AG04449 (cell line): ENCODE data around the gene ADGRG4.
"Not testable (repeated sequence)": the region's sequence is repeated elsewhere in the genome, so short reads cannot be mapped to it uniquely, and the experiment has no call there.

Experiments
- CTCF ChIA-PET: fragments of 350-600 bp; formaldehyde crosslinking; extraction: SDS; loops from one replicate; lab custom pipeline; 2021; ENCODE audit warnings: antibody characterized with exemption; lab: Yijun Ruan, JAX
- POLR2A ChIA-PET: fragments of 400-600, 350-600 bp; formaldehyde crosslinking; extraction: SDS; loops from one replicate; lab custom pipeline; 2020; ENCODE audit warnings: antibody characterized with exemption, inconsistent platforms; lab: Yijun Ruan, JAX
- DNase-seq: peaks from one replicate; pipeline ENCODE4 v3.0.0-alpha.2; 2010; ENCODE audit warnings: low read depth, low spot score
- H3K4me3 ChIP-seq: 2 replicates; pipeline ENCODE4 v1.5.1; 2011; ENCODE audit warnings: low read depth, mild to moderate bottlenecking, control low read depth, low read length
- TF ChIP-seq, protein P1 (sequence below): IDR thresholded peaks from one replicate; pipeline ENCODE4 v1.5.1; 2011; ENCODE audit warnings: mild to moderate bottlenecking, moderate library complexity, low read length, control low read depth, inconsistent platforms; ENCODE audit not compliant: insufficient read depth; ENCODE audit errors: missing control alignments

The ADGRG4 gene

DNA sequence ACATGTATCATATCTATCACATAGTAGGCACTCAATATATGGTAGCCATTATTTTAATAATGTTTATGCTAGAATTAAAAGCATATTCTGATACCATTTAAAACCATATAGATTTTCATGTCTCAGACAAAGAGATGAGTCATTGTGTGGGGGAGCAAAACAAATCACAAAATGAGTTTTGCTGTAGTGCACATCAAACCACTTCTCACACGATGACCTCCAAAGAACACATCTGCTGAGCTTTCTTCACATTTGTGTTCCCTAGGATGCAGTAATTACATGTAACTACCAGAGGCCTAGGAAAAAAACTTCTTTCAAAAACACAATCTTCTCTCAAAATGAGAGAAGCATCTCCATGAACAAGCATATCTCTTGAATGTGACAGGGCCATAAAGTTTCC is 130.9 kb downstream of the ADGRG4 start:
- ChIA-PET POLR2A (no interaction called here), CTCF (no interaction called here)

DNA sequence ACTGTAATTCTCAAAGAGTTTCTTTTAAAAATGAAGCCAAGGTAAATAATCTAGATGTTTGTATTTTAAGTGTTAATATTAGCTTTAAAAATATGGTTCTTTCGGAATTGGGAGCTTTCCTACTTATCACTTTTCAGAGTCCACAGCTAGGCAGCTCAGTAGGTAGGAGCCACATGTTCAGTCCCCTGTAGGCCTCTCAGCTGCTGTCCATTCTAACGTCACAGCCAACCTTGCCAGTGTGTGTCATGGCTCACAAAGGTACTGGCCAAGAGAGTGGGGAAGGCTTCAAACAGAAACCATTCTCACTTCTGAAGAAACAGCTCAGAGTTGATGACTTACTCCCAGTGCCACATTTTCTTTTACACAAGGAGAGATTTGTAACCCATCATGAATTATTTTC is 137.0 kb downstream of the ADGRG4 start:
- H3K4me3 ChIP-seq = no peak overlapping the region
- TF ChIP-seq, protein P1, sequence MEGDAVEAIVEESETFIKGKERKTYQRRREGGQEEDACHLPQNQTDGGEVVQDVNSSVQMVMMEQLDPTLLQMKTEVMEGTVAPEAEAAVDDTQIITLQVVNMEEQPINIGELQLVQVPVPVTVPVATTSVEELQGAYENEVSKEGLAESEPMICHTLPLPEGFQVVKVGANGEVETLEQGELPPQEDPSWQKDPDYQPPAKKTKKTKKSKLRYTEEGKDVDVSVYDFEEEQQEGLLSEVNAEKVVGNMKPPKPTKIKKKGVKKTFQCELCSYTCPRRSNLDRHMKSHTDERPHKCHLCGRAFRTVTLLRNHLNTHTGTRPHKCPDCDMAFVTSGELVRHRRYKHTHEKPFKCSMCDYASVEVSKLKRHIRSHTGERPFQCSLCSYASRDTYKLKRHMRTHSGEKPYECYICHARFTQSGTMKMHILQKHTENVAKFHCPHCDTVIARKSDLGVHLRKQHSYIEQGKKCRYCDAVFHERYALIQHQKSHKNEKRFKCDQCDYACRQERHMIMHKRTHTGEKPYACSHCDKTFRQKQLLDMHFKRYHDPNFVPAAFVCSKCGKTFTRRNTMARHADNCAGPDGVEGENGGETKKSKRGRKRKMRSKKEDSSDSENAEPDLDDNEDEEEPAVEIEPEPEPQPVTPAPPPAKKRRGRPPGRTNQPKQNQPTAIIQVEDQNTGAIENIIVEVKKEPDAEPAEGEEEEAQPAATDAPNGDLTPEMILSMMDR = no peak
- CTCF ChIA-PET = no interaction called here
- DNase-seq = no peak
- POLR2A ChIA-PET = no interaction called here

More for the DNA sequence above, 130.9 kb downstream of the ADGRG4 start:
- no peak for DNase-seq
- H3K4me3 ChIP-seq = no peak overlapping the region
- TF ChIP-seq, protein P1 = no peak

DNA sequence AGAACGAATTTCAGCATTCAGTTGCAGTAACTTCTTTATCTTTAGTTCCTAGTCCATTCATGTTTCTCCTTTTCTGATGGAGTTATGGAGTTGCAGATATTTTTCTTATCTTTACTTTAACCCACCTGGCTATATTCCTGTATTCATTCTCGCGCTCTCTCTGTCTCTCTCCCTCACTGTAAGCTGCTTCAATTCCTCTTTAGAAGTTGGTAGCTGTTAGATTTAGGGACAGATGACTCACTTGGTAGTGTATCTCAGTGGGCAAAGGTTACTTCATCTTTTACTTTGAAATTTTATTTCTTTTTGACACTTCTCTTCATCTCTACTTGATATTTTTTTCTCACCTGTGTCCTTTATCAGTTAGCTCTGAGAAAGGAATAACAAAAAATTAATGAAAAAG is 137.4 kb downstream of the ADGRG4 start:
- CTCF ChIA-PET = no interaction called here
- DNase-seq = no peak
- TF ChIP-seq, protein P1 = no peak
- POLR2A ChIA-PET = no interaction called here
- no peak overlapping the region for H3K4me3 ChIP-seq

DNA sequence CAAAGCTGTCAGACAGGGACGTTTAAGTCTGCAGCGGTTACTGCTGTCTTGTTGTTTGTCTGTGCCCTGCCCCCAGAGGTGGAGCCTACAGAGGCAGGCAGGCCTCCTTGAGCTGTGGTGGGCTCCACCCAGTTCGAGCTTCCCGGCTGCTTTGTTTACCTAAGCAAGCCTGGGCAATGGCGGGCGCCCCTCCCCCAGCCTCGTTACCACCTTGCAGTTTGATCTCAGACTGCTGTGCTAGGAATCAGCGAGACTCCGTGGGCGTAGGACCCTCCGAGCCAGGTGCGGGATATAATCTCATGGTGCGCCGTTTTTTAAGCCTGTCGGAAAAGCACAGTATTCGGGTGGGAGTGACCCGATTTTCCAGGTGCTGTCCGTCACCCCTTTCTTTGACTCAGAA is 144.9 kb downstream of the ADGRG4 start:
- DNase-seq, H3K4me3 ChIP-seq, CTCF ChIA-PET, POLR2A ChIA-PET: not testable (repeated sequence)

DNA sequence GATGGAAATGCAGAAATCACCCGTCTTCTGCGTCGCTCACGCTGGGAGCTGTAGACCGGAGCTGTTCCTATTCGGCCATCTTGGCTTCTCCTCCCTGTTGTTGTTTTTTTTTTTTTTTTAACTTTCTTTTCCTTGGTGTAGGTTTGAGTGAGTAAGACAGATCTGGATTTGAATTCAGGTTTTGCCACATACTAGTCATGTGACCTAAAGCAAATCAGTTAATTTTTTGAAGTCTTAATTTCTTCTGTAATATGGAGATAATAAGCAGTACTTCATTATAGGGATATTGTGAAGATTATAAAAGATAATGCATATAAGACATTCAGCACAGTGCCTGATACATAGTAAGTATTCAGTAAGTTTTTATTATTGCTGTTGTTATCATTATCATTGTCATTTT is 145.4 kb downstream of the ADGRG4 start:
- no peak overlapping the region for H3K4me3 ChIP-seq
- no peak for DNase-seq
- ChIA-PET POLR2A (no interaction called here), CTCF (no interaction called here)
- TF ChIP-seq, protein P1 = no peak

DNA sequence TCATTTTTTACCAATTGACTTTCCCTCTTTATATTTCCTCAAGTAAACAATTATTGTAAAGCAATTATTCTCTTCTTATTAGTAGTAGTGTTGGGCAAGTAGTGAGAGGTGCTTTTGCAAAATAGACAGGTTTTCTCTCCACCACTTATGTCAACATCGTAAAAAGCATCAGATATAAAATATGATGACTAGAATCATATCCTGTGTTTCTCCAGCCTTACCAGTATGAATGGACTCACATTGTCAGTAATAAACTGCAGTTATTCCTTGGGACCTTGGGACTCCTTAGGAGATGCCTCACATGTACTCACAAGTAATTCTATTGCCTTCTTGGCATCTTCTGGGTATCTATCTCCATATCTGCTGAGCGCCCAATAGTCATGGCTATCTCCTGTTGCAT is 146.5 kb downstream of the ADGRG4 start:
- H3K4me3 ChIP-seq = no peak overlapping the region
- ChIA-PET CTCF (no interaction called here), POLR2A (no interaction called here)
- no peak for DNase-seq
- TF ChIP-seq, protein P1 = no peak

DNA sequence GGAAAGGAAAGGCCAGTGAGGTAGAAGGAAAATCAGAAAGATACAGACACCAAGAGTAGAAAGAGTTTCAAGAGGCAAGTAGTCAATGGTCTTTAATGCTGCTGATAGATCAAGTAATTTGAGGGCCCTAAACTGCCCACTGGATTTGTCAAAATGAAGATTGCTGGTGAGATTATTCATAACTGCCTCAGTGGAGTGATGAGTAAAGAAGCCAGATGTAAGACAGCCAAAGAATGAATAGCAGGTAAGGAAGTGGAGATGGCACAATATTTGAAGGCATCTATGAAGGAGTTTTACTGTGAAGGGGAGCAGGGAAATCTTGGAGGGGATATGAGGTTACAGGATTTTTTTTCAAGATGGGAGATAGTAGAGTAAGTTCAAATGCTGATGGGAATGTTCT is 147.2 kb downstream of the ADGRG4 start:
- ChIA-PET POLR2A (no interaction called here), CTCF (no interaction called here)
- TF ChIP-seq, protein P1 = no peak
- no peak overlapping the region for H3K4me3 ChIP-seq
- DNase-seq = no peak
